ENCODE results near the gene AFF1.

- TF ChIP-seq POLR2A (IDR thresholded peaks at IDR 0.05) (no peak), CTCF (IDR thresholded peaks at IDR 0.05) (no peak), POLR2AphosphoS5 (IDR thresholded peaks at IDR 0.05; ENCODE audit: insufficient read depth in 1 of 2, low read depth in 1 of 2) (no peak)
These were observed 95.3 kb downstream of the AFF1 start for GRCh38 chr4:87030124-87030523.
